ENCODE data around the gene ROPN1B.

- no peak for TF ChIP-seq ZNF8 (CRISPR knock-in tag; IDR thresholded peaks at IDR 0.05)
- no peak for TF ChIP-seq ZC3H10 (CRISPR knock-in tag; IDR thresholded peaks at IDR 0.05)
- TF ChIP-seq RARB (CRISPR knock-in tag; IDR thresholded peaks at IDR 0.05), result no peak
- no peak for TF ChIP-seq ZFP30 (CRISPR knock-in tag; IDR thresholded peaks at IDR 0.05)
These were observed 49.6 kb downstream of the ROPN1B start for GRCh38 chr3:126018545-126018944.

All from SK-N-SH treated with all-trans-retinoic acid at 6 μM for 48 hours (cell line).